K562 (cell line): ENCODE data around the gene RBM19. TPM values are rescaled to one million over a fixed set of nuclear protein-coding genes. Genes with fewer than 3 reads are reported as not detected.

Source experiments
- ATAC-seq: fragments of 200-7000 bp; cut with Tn5 transposase; 3 replicates; pipeline ENCODE4 v1.9.1; 2020; ENCODE audit warnings: moderate library complexity
- BruUV-seq: library from RNA; stranded (reverse); fragments of 400-500 nt; replicated peaks from 2 replicates; lab custom pipeline; 2021; lab: Mats Ljungman, UMichigan
- CTCF ChIA-PET: fragments of 300-600 bp; formaldehyde crosslinking; extraction: SDS; loops from one replicate; lab custom pipeline; 2021; ENCODE audit warnings: low intra/inter-chr PET ratio; lab: Yijun Ruan, JAX
- POLR2A ChIA-PET: fragments of 300-600, 350-650 bp; sonication (Branson Sonifier 250); formaldehyde crosslinking; extraction: SDS; loops from one replicate; lab custom pipeline; 2021; ENCODE audit warnings: antibody characterized with exemption, inconsistent platforms; lab: Yijun Ruan, JAX
- DNase-seq, 4 experiments: peaks; one replicate each; pipeline versions ENCODE4 v3.0.0 to v3.0.0-alpha.2; 2011 to 2018; ENCODE audit warnings: low spot score in 3 of 4, mixed read lengths in 3 of 4; ENCODE audit errors: extremely low read depth in 1 of 4
- FAIRE-seq: peaks from 2 replicates; lab custom pipeline; 2011; peaks lifted over from hg19 to GRCh38; lab: Jason Lieb, UNC
- H2AFZ ChIP-seq: 2 replicates; pipeline ENCODE4 v1.6.0; 2011; ENCODE audit warnings: low read depth, low read length, control low read depth, inconsistent platforms
- H3K27ac ChIP-seq: fragments of 200-600 bp; 3 replicates; pipeline ENCODE4 v1.8.0; 2011; ENCODE audit warnings: low read depth, mild to moderate bottlenecking, control low read depth, inconsistent platforms, low read length, moderate library complexity, mixed read lengths; ENCODE audit errors: extremely low read depth
- H3K27me3 ChIP-seq, 2 experiments: fragments of 300-600 bp in 1 of 2; 2 replicates in 1 of 2; 3 replicates in 1 of 2; pipeline versions ENCODE4 v1.6.0 to v1.8.0; 2011; ENCODE audit warnings: inconsistent platforms in 2 of 2, low read length in 2 of 2, mild to moderate bottlenecking in 1 of 2, mixed read lengths in 1 of 2, moderate library complexity in 1 of 2; ENCODE audit not compliant: control insufficient read depth in 2 of 2, insufficient read depth in 2 of 2
- H3K36me3 ChIP-seq: fragments of 300-600 bp; 3 replicates; pipeline ENCODE4 v1.8.0; 2011; ENCODE audit warnings: mild to moderate bottlenecking, low read length, inconsistent platforms; ENCODE audit not compliant: control insufficient read depth, insufficient read depth
- H3K4me1 ChIP-seq, 2 experiments: fragments of 200-600 bp in 1 of 2; replicated peaks in 1 of 2; 2 replicates in 1 of 2; 3 replicates in 1 of 2; pipeline versions ENCODE4 v1.5.1 to v1.8.0; 2011; ENCODE audit warnings: inconsistent platforms in 2 of 2, low read length in 2 of 2, mild to moderate bottlenecking in 1 of 2, mixed read lengths in 1 of 2, moderate library complexity in 1 of 2; ENCODE audit not compliant: control insufficient read depth in 2 of 2, insufficient read depth in 2 of 2
- H3K4me2 ChIP-seq: 2 replicates; pipeline ENCODE4 v1.6.1; 2011; ENCODE audit warnings: low read length, control low read depth, inconsistent platforms, mixed read lengths; ENCODE audit not compliant: insufficient read depth
- H3K4me3 ChIP-seq: fragments of 200-600 bp; sonication (generic), shearing (Covaris generic); 2 replicates; pipeline ENCODE4 v1.5.1; 2016; ENCODE audit warnings: control low read depth, inconsistent platforms
- H3K79me2 ChIP-seq: fragments of 200-600 bp; 3 replicates; pipeline ENCODE4 v1.8.0; 2011; ENCODE audit warnings: low read length, inconsistent platforms; ENCODE audit not compliant: control insufficient read depth, insufficient read depth
- H3K9ac ChIP-seq, 2 experiments: 2 replicates each; pipeline versions ENCODE4 v1.6.0 to v1.6.1; 2011; ENCODE audit warnings: low read depth in 2 of 2, low read length in 2 of 2, control low read depth in 1 of 2, inconsistent platforms in 1 of 2, mild to moderate bottlenecking in 1 of 2, mixed read lengths in 1 of 2; ENCODE audit not compliant: insufficient read depth in 1 of 2
- H3K9me1 ChIP-seq: one replicate; pipeline ENCODE4 v1.6.0; 2011; ENCODE audit warnings: inconsistent platforms, mild to moderate bottlenecking, low read length, moderate library complexity; ENCODE audit not compliant: control insufficient read depth, insufficient read depth
- H3K9me3 ChIP-seq: replicated peaks from 2 replicates; pipeline ENCODE4 v1.5.1; 2011; ENCODE audit warnings: low read depth, low read length, inconsistent platforms; ENCODE audit not compliant: control insufficient read depth, insufficient read depth
- H4K20me1 ChIP-seq: replicated peaks from 2 replicates; pipeline ENCODE4 v1.6.1; 2011; ENCODE audit warnings: low read length, inconsistent platforms, mixed read lengths; ENCODE audit not compliant: control insufficient read depth, insufficient read depth
- ARID1B ChIP-seq: fragments of 450-650 bp; IDR thresholded peaks from 2 replicates; pipeline ENCODE4 v1.6.1; 2016; ENCODE audit warnings: antibody characterized with exemption, mild to moderate bottlenecking, inconsistent platforms
- C11orf30 ChIP-seq: fragments of 450-650 bp; IDR thresholded peaks from 2 replicates; pipeline ENCODE4 v1.6.1; 2016; ENCODE audit warnings: low read depth, mild to moderate bottlenecking
- CREM ChIP-seq: IDR thresholded peaks from 2 replicates; pipeline ENCODE4 v1.6.1; 2014; ENCODE audit warnings: antibody characterized with exemption, low read depth
- ESRRB ChIP-seq: fragments of 250-450 bp; sonication (Bioruptor Pico); IDR thresholded peaks from 2 replicates; pipeline ENCODE4 v1.5.0; 2020; ENCODE audit warnings: mild to moderate bottlenecking, moderate library complexity, borderline replicate concordance
- EZH2 ChIP-seq: IDR thresholded peaks from 2 replicates; pipeline ENCODE4 v1.6.1; 2012; ENCODE audit warnings: low read depth, mild to moderate bottlenecking, inconsistent platforms, low read length, borderline replicate concordance
- MAFF ChIP-seq: IDR thresholded peaks from 2 replicates; pipeline ENCODE4 v1.6.1; 2012; ENCODE audit warnings: low read length, improper control_type of control experiment
- MAFG ChIP-seq: fragments of 450-650 bp; conservative IDR thresholded peaks from 2 replicates; pipeline ENCODE4 v1.6.1; 2016; ENCODE audit warnings: missing genetic modification characterization, missing compliant biosample characterization
- MED1 ChIP-seq: sonication (generic); formaldehyde crosslinking; IDR thresholded peaks from 2 replicates; pipeline ENCODE4 v1.8.1; 2023; ENCODE audit warnings: missing genetic modification reagents, borderline replicate concordance
- NFE2 ChIP-seq: IDR thresholded peaks from 2 replicates; pipeline ENCODE4 v1.6.1; 2014; ENCODE audit warnings: antibody characterized with exemption, low read depth
- NFE2L1 ChIP-seq: fragments of 450-650 bp; IDR thresholded peaks from 2 replicates; pipeline ENCODE4 v1.6.1; 2016; ENCODE audit warnings: missing genetic modification characterization, low read depth, mild to moderate bottlenecking, missing compliant biosample characterization, moderate library complexity, borderline replicate concordance
- PHTF2 ChIP-seq: fragments of 250-450 bp; sonication (Bioruptor Pico); IDR thresholded peaks from 2 replicates; pipeline ENCODE4 v1.5.0; 2021; ENCODE audit warnings: mild to moderate bottlenecking
- ZNF12 ChIP-seq: sonication (generic); formaldehyde crosslinking; IDR thresholded peaks from 2 replicates; pipeline ENCODE4 v1.4.0; 2020; ENCODE audit warnings: mild to moderate bottlenecking, missing genetic modification reagents
- ZNF316 ChIP-seq: fragments of 450-650 bp; IDR thresholded peaks from 2 replicates; pipeline ENCODE4 v1.6.1; 2016
- whole genome bisulfite sequencing: fragments of 100-300 bp; shearing (Covaris generic); methylation state at CpG from one replicate; pipeline ENCODE4 v1.1.6; 2016; ENCODE audit warnings: low coverage, mixed read lengths; ENCODE audit not compliant: insufficient coverage; ENCODE audit errors: missing lambda C conversion rate; 5-methylcytosine and 5-hydroxymethylcytosine counted together
- in situ Hi-C: fragments of 300-500 bp; cut with MboI; formaldehyde crosslinking; loops from 4 replicates; pipeline ENCODE4 v1.15.0; 2018; ENCODE audit warnings: inconsistent platforms, mixed read lengths
- intact Hi-C: fragments of 100-400 bp; cut with micrococcal nuclease; formaldehyde crosslinking; loops from 2 replicates; pipeline ENCODE4 v1.14.2; 2022
- polyA plus RNA-seq, 8 experiments: library from polyadenylated mRNA; depleted of rRNA in 4 of 8; stranded (reverse) in 5 of 8; unstranded in 3 of 8; fragments of >200 nt; fragmentation: Nextera tagmentation in 2 of 8; fragmentation: Illumina TruSeq in 1 of 8; extraction: Ambion mirVana in 2 of 8; extraction: Trizol in 1 of 8; gene quantifications; 2 replicates each; pipeline versions ENCODE4 v1.2.1 to v1.2.3, GENCODE V29; 2011 to 2014; ENCODE audit warnings: inconsistent platforms in 1 of 8, missing spikeins in 1 of 8
- total RNA-seq, 7 experiments: library from RNA; depleted of rRNA in 6 of 7; stranded (reverse); fragments of >200 nt in 6 of 7; fragmentation: Illumina TruSeq in 2 of 7; extraction: Trizol in 2 of 7; gene quantifications; 2 replicates each; pipeline versions ENCODE4 v1.2.1 to v1.2.3, GENCODE V29; 2011 to 2021; ENCODE audit warnings: low replicate concordance in 1 of 7
- TF ChIP-seq, protein P1 (sequence below): fragments of 250-450 bp; sonication (Bioruptor Pico); IDR thresholded peaks from 2 replicates; pipeline ENCODE4 v1.4.0; 2020
- TF ChIP-seq, protein P2 (sequence below): fragments of 450-650 bp; IDR thresholded peaks from 2 replicates; pipeline ENCODE4 v1.7.1; 2018; ENCODE audit warnings: mild to moderate bottlenecking, low read depth; ENCODE audit not compliant: partially characterized antibody
- TF ChIP-seq, protein P3 (sequence below): sonication (generic); formaldehyde crosslinking; IDR thresholded peaks from 2 replicates; pipeline ENCODE4 v1.8.0; 2022; ENCODE audit warnings: mild to moderate bottlenecking, low read depth, missing genetic modification reagents
- TF ChIP-seq, protein P4 (sequence below): fragments of 250-450 bp; sonication (Bioruptor Pico); IDR thresholded peaks from 2 replicates; pipeline ENCODE4 v1.4.0; 2020; ENCODE audit warnings: mild to moderate bottlenecking, moderate library complexity

Gene RBM19
- total and polyA plus RNA-seq, 9 of the 15 experiments (the other 6 are each of a cell fraction or from before 2014, with no cell fraction given) = 16.0 to 58.4 (median 37.9) TPM

DNA sequence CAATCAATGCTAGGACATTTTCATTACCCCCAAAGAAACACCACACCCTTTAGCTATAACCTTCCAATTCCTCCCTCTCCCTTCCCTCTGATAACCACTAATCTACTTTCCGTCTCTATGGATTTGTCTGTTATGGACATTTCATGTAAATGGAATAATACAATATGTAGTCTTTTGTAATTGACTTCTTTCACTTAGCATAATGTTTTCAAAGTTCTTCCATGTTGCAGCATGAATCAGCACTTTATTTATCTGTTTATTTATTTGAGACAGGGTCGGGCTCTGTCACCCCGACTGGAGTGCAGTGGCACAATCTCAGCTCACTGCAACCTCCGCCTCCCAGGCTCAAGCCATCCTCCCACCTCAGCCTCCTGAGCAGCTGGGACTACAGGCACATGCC is 1.2 kb upstream of the RBM19 start:
- in situ Hi-C loops (no loop called here), intact Hi-C loops (loop anchor here (2.0 kb wide), 1 partner anchor 35 kb away; no protein-coding TSS in a partner anchor)
- Histone ChIP-seq H2AFZ (peak overlapping the region; percentile 96), H3K4me2 (peak overlapping the region; percentile 75; the same call in 1 of the 2 replicates), H3K4me1 (peaks cover 4 to 15% of the 10 kb centered on the region in 2 experiments; a peak in 3 of 5 replicates), H3K4me3 (no peak overlapping the region), H3K9me1 (no peaks in the 10 kb centered on the region), H3K27me3 (peaks cover 0 to 11% of the 10 kb centered on the region in 2 experiments; a peak in 3 of 5 replicates), H3K79me2 (peaks cover 34% of the 10 kb centered on the region), H3K36me3 (peaks cover 24% of the 10 kb centered on the region; the same call in 2 of the 3 replicates), H3K9ac (no peak overlapping the region), H3K9me3 (no peaks in the 10 kb centered on the region), H3K27ac (no peak overlapping the region), H4K20me1 (no peaks in the 10 kb centered on the region)
- DNase-seq (no peak), ATAC-seq (no peak), FAIRE-seq (no peak)
- WGBS = 41% methylated on average over 4 of the region's 4 CpGs
- no TSS peak for BruUV-seq
- ChIA-PET POLR2A (interaction anchor here (1.5 kb wide), 1 partner anchor 13 kb away, joined by 5 read pairs; no protein-coding TSS in a partner anchor), CTCF (interaction anchor here (0.6 kb wide), 1 partner anchor 54 kb away, joined by 3 read pairs; no protein-coding TSS in a partner anchor)
- TF ChIP-seq, protein P1, sequence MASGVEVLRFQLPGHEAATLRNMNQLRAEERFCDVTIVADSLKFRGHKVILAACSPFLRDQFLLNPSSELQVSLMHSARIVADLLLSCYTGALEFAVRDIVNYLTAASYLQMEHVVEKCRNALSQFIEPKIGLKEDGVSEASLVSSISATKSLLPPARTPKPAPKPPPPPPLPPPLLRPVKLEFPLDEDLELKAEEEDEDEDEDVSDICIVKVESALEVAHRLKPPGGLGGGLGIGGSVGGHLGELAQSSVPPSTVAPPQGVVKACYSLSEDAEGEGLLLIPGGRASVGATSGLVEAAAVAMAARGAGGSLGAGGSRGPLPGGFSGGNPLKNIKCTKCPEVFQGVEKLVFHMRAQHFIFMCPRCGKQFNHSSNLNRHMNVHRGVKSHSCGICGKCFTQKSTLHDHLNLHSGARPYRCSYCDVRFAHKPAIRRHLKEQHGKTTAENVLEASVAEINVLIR (CRISPR knock-in tag) = no peak
- TF ChIP-seq ESRRB (CRISPR knock-in tag) = no peak
- peak; percentile 54 for TF ChIP-seq NFE2L1
- peak; percentile 14; the same call in 1 of the 2 replicates for TF ChIP-seq MAFF
- no peak for TF ChIP-seq EZH2
- TF ChIP-seq NFE2 = peak; percentile 76
- no peak for TF ChIP-seq MED1 (CRISPR knock-in tag)
- TF ChIP-seq, protein P2, sequence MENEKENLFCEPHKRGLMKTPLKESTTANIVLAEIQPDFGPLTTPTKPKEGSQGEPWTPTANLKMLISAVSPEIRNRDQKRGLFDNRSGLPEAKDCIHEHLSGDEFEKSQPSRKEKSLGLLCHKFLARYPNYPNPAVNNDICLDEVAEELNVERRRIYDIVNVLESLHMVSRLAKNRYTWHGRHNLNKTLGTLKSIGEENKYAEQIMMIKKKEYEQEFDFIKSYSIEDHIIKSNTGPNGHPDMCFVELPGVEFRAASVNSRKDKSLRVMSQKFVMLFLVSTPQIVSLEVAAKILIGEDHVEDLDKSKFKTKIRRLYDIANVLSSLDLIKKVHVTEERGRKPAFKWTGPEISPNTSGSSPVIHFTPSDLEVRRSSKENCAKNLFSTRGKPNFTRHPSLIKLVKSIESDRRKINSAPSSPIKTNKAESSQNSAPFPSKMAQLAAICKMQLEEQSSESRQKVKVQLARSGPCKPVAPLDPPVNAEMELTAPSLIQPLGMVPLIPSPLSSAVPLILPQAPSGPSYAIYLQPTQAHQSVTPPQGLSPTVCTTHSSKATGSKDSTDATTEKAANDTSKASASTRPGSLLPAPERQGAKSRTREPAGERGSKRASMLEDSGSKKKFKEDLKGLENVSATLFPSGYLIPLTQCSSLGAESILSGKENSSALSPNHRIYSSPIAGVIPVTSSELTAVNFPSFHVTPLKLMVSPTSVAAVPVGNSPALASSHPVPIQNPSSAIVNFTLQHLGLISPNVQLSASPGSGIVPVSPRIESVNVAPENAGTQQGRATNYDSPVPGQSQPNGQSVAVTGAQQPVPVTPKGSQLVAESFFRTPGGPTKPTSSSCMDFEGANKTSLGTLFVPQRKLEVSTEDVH = no peak
- no peak for TF ChIP-seq PHTF2 (CRISPR knock-in tag)
- peak; percentile 76 for TF ChIP-seq C11orf30
- TF ChIP-seq ZNF12 (CRISPR knock-in tag) = no peak
- TF ChIP-seq, protein P3, sequence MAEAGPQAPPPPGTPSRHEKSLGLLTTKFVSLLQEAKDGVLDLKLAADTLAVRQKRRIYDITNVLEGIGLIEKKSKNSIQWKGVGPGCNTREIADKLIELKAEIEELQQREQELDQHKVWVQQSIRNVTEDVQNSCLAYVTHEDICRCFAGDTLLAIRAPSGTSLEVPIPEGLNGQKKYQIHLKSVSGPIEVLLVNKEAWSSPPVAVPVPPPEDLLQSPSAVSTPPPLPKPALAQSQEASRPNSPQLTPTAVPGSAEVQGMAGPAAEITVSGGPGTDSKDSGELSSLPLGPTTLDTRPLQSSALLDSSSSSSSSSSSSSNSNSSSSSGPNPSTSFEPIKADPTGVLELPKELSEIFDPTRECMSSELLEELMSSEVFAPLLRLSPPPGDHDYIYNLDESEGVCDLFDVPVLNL = no peak
- 0 out of 2 replicates have a peak, but pooled peaks have one; percentile 9 for TF ChIP-seq ARID1B
- TF ChIP-seq, protein P4, sequence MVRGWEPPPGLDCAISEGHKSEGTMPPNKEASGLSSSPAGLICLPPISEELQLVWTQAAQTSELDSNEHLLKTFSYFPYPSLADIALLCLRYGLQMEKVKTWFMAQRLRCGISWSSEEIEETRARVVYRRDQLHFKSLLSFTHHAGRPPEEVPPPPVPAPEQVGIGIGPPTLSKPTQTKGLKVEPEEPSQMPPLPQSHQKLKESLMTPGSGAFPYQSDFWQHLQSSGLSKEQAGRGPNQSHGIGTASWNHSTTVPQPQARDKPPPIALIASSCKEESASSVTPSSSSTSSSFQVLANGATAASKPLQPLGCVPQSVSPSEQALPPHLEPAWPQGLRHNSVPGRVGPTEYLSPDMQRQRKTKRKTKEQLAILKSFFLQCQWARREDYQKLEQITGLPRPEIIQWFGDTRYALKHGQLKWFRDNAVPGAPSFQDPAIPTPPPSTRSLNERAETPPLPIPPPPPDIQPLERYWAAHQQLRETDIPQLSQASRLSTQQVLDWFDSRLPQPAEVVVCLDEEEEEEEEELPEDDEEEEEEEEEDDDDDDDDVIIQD = no peak
- peak; percentile 85 for TF ChIP-seq ZNF316
- TF ChIP-seq CREM = no peak
- TF ChIP-seq MAFG (tag) = peak; percentile 92
